Liver (tissue), 2 donors: Measurements from ENCODE around the gene PARM1.

Experiments
- TF ChIP-seq, protein P1 (sequence below): fragments of 150-350 bp; IDR thresholded peaks from 2 replicates; pipeline ENCODE4 v1.5.1; 2017; ENCODE audit warnings: improper control_type of control experiment, low read depth, low read length; ENCODE audit not compliant: missing input control
- TF ChIP-seq, protein P2 (sequence below): IDR thresholded peaks from 2 replicates; pipeline ENCODE4 v1.6.1; 2016; ENCODE audit warnings: antibody characterized with exemption
- donor health status: healthy.

- TF ChIP-seq, protein P1, sequence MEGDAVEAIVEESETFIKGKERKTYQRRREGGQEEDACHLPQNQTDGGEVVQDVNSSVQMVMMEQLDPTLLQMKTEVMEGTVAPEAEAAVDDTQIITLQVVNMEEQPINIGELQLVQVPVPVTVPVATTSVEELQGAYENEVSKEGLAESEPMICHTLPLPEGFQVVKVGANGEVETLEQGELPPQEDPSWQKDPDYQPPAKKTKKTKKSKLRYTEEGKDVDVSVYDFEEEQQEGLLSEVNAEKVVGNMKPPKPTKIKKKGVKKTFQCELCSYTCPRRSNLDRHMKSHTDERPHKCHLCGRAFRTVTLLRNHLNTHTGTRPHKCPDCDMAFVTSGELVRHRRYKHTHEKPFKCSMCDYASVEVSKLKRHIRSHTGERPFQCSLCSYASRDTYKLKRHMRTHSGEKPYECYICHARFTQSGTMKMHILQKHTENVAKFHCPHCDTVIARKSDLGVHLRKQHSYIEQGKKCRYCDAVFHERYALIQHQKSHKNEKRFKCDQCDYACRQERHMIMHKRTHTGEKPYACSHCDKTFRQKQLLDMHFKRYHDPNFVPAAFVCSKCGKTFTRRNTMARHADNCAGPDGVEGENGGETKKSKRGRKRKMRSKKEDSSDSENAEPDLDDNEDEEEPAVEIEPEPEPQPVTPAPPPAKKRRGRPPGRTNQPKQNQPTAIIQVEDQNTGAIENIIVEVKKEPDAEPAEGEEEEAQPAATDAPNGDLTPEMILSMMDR, result no peak
- TF ChIP-seq, protein P2, sequence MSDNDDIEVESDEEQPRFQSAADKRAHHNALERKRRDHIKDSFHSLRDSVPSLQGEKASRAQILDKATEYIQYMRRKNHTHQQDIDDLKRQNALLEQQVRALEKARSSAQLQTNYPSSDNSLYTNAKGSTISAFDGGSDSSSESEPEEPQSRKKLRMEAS, result no peak
These were observed 34.4 kb downstream of the PARM1 start for GRCh38 chr4:74967324-74967723.
